Fibroblast of skin of scalp (primary cell): ENCODE data around the gene C14orf39. TPM values are rescaled to one million over a fixed set of nuclear protein-coding genes. Genes with fewer than 3 reads are reported as not detected.

Experiments used
- DNase-seq: peaks from one replicate; pipeline ENCODE4 v3.0.0-alpha.2; 2013
- polyA plus RNA-seq, 2 experiments: library from polyadenylated mRNA; unstranded; fragments of 120-200 nt; gene quantifications; one replicate each; pipeline ENCODE4 v1.2.1, GENCODE V29; 2013; ENCODE audit not compliant: insufficient read length in 2 of 2

Gene C14orf39
- 0.18 TPM for polyA plus RNA-seq (2013, experiment 1 of 2; ENCODE audit: insufficient read length)
- 0.31 TPM for polyA plus RNA-seq (2013, experiment 2 of 2; ENCODE audit: insufficient read length)

GRCh38 chr14:60485598-60486251 lies at the start of gene C14orf39:
Gene C14orf39 (minus strand): TSS chr14:60486063. CDS start chr14:60485078, 985 bp downstream.
- DNase-seq, result peak; percentile 20

GRCh38 chr14:60532442-60532841 lies 46.6 kb upstream of the C14orf39 start:
- no peak for DNase-seq

- no peak for DNase-seq
These were observed 29.8 kb upstream of the C14orf39 start for GRCh38 chr14:60515511-60516289.

GRCh38 chr14:60514741-60515491 lies 29.1 kb upstream of the C14orf39 start:
- no peak for DNase-seq

- no peak for DNase-seq
These were observed 28.5 kb upstream of the C14orf39 start for GRCh38 chr14:60514378-60514740.

GRCh38 chr14:60512973-60513571 lies 27.2 kb upstream of the C14orf39 start:
- DNase-seq, result no peak

- DNase-seq, result no peak
These were observed 26.3 kb upstream of the C14orf39 start for GRCh38 chr14:60512126-60512525.

GRCh38 chr14:60510951-60511599 lies 25.2 kb upstream of the C14orf39 start:
- no peak for DNase-seq

GRCh38 chr14:60510254-60510950 lies 24.5 kb upstream of the C14orf39 start:
- no peak for DNase-seq

GRCh38 chr14:60509438-60510253 lies 23.8 kb upstream of the C14orf39 start:
- no peak for DNase-seq

- DNase-seq, result peak; percentile 55
These were observed 23.0 kb upstream of the C14orf39 start, which contains the start of gene SIX6 for GRCh38 chr14:60508707-60509437. Gene SIX6 (plus strand): TSS chr14:60509146. CDS start chr14:60509399, 253 bp downstream.

GRCh38 chr14:60508363-60508706 lies 22.5 kb upstream of the C14orf39 start:
- DNase-seq, result no peak

- no peak for DNase-seq
These were observed 21.3 kb upstream of the C14orf39 start for GRCh38 chr14:60506985-60507829.

- no peak for DNase-seq
These were observed 20.7 kb upstream of the C14orf39 start for GRCh38 chr14:60506462-60506984.

- no peak for DNase-seq
These were observed 20.1 kb upstream of the C14orf39 start for GRCh38 chr14:60506010-60506409.

GRCh38 chr14:60505448-60505847 lies 19.6 kb upstream of the C14orf39 start:
- DNase-seq, result no peak

GRCh38 chr14:60502541-60502940 lies 16.7 kb upstream of the C14orf39 start:
- DNase-seq, result no peak

GRCh38 chr14:60495946-60496345 lies 10.1 kb upstream of the C14orf39 start:
- DNase-seq, result no peak

- DNase-seq, result no peak
These were observed 4.4 kb upstream of the C14orf39 start for GRCh38 chr14:60490270-60490669.
